Measurements from ENCODE around the gene ADAMTS14.

- TF ChIP-seq CTCF (IDR thresholded peaks at IDR 0.05) (no peak), POLR2A (IDR thresholded peaks at IDR 0.05) (no peak)
Measured at GRCh38 chr10:70759781-70760180, 87.5 kb downstream of the ADAMTS14 start.

Measured in adrenal gland (tissue), 5 donors.